ENCODE data around the gene SETD7.
A peak's percentile ranks its signal among the peaks of the same experiment; 100 is the strongest.

DNA sequence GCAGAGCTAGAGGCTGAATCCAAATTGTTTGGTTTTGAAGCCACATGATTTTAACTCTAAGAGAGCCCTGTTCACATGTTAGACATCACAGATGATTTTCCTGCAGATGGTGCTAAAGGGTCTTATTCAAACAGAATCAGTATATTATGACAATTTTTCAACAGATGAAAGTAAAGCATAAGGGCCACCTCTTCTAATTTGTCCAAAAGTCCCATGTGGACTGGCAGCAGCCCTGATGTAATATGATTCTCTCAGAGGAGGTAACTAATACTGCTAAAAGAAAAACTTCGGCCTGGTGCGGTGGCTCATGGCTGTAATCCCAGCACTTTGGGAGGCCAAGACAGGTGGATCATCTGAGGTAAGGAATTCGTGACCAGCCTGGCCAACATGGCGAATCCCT lies 26.0 kb upstream of the SETD7 start:
- TF ChIP-seq, protein P1, sequence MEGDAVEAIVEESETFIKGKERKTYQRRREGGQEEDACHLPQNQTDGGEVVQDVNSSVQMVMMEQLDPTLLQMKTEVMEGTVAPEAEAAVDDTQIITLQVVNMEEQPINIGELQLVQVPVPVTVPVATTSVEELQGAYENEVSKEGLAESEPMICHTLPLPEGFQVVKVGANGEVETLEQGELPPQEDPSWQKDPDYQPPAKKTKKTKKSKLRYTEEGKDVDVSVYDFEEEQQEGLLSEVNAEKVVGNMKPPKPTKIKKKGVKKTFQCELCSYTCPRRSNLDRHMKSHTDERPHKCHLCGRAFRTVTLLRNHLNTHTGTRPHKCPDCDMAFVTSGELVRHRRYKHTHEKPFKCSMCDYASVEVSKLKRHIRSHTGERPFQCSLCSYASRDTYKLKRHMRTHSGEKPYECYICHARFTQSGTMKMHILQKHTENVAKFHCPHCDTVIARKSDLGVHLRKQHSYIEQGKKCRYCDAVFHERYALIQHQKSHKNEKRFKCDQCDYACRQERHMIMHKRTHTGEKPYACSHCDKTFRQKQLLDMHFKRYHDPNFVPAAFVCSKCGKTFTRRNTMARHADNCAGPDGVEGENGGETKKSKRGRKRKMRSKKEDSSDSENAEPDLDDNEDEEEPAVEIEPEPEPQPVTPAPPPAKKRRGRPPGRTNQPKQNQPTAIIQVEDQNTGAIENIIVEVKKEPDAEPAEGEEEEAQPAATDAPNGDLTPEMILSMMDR (conservative IDR thresholded peaks at IDR 0.05; ENCODE audit: low read length) = peak; percentile 50
- TF ChIP-seq EZH2phosphoT487 (IDR thresholded peaks at IDR 0.05; ENCODE audit: borderline replicate concordance) = no peak
